GM23248 (cell line): ENCODE results near the gene NEGR1.

Source experiments
- EZH2 ChIP-seq: fragments of 200-600 bp; sonication (generic); IDR thresholded peaks from 2 replicates; pipeline ENCODE4 v1.6.1; 2018; ENCODE audit warnings: antibody characterized with exemption, mild to moderate bottlenecking; ENCODE audit not compliant: insufficient read depth, poor library complexity, severe bottlenecking
- EZH2phosphoT487 ChIP-seq: fragments of 200-600 bp; sonication (generic); IDR thresholded peaks from 2 replicates; pipeline ENCODE4 v1.6.1; 2018; ENCODE audit warnings: antibody characterized with exemption, moderate library complexity, mild to moderate bottlenecking, low read depth; ENCODE audit not compliant: insufficient read depth

GRCh38 chr1:71511505-71511904, 770.8 kb downstream of the NEGR1 start:
- TF ChIP-seq EZH2 (no peak), EZH2phosphoT487 (no peak)
